ENCODE measurements around the gene MARS2. TPM values are rescaled to one million over a fixed set of nuclear protein-coding genes. Genes with fewer than 3 reads are reported as not detected.

Gene MARS2
- total and polyA plus RNA-seq, 2 donors (not counting 1 experiment from before 2014, with no cell fraction given), result 5.1 to 10.5 TPM

DNA sequence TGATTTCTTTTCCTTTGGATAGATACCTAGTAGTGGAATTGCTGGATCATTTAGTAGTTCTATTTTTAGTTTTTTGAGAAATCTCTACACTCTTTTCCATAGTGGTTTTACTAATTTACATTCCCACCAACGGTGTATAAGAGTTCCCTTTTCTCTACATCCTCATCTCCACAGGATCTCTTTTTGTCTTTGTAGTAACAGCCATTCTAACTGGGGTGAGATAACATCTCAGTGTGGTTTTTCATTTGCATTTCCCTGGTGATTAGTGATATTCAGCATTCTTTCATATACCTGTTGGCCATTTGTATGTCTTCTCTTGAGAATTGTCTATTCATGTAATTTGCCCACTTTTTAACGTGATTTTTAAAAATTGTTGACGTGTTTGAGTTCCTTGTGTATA, 43.5 kb upstream of the MARS2 start:
- no peak for TF ChIP-seq EZH2 (IDR thresholded peaks at IDR 0.05; ENCODE audit: borderline replicate concordance, insufficient read depth, low read depth, low read length, poor library complexity, severe bottlenecking)
- TF ChIP-seq, protein P1, sequence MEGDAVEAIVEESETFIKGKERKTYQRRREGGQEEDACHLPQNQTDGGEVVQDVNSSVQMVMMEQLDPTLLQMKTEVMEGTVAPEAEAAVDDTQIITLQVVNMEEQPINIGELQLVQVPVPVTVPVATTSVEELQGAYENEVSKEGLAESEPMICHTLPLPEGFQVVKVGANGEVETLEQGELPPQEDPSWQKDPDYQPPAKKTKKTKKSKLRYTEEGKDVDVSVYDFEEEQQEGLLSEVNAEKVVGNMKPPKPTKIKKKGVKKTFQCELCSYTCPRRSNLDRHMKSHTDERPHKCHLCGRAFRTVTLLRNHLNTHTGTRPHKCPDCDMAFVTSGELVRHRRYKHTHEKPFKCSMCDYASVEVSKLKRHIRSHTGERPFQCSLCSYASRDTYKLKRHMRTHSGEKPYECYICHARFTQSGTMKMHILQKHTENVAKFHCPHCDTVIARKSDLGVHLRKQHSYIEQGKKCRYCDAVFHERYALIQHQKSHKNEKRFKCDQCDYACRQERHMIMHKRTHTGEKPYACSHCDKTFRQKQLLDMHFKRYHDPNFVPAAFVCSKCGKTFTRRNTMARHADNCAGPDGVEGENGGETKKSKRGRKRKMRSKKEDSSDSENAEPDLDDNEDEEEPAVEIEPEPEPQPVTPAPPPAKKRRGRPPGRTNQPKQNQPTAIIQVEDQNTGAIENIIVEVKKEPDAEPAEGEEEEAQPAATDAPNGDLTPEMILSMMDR (IDR thresholded peaks at IDR 0.05), result no peak
- Histone ChIP-seq H3K27me3 (replicated peaks in 1 of 4; ENCODE audit: control extremely low read depth in 1 of 4, control insufficient read depth in 3 of 4, insufficient read depth in 4 of 4, low read length in 3 of 4) (no peaks in the 10 kb centered on the region), H3K9me3 (ENCODE audit: control extremely low read depth in 1 of 3, control insufficient read depth in 2 of 3, insufficient read depth in 1 of 3, low read length in 2 of 3) (peaks cover under 1 to 7% (median 5%) of the 10 kb centered on the region in 3 donors), H2AFZ (ENCODE audit: insufficient read depth, low read depth, low read length, poor library complexity, severe bottlenecking) (no peak overlapping the region), H3K4me3 (ENCODE audit: control extremely low read depth in 1 of 5, extremely low read depth in 1 of 5, insufficient read depth in 1 of 5, low read depth in 2 of 5, low read length in 4 of 5) (no peak overlapping the region), H3K4me1 (ENCODE audit: control insufficient read depth in 2 of 2, insufficient read depth in 2 of 2, low read length in 2 of 2) (no peaks in the 10 kb centered on the region), H3K79me2 (ENCODE audit: control insufficient read depth, insufficient read depth, low read length) (no peaks in the 10 kb centered on the region), H3K36me3 (replicated peaks in 1 of 2; ENCODE audit: control extremely low read depth in 1 of 2, control insufficient read depth in 1 of 2, extremely low read depth in 1 of 2, insufficient read depth in 2 of 2, low read length in 1 of 2) (no peaks in the 10 kb centered on the region), H3K27ac (ENCODE audit: low read length in 2 of 2) (no peak overlapping the region), H3K9ac (ENCODE audit: low read length) (no peak overlapping the region), H3K4me2 (replicated peaks; ENCODE audit: low read depth, low read length, poor library complexity, severe bottlenecking) (no peak overlapping the region), H4K20me1 (ENCODE audit: control insufficient read depth, insufficient read depth, low read length, poor library complexity, severe bottlenecking) (no peaks in the 10 kb centered on the region)
- H3K4me3 Mint-ChIP-seq, result no peak overlapping the region
- no peak for ATAC-seq (ENCODE audit: low read depth)
- H3K4me1 Mint-ChIP-seq, result no peaks in the 10 kb centered on the region
- intact Hi-C loops (cut with micrococcal nuclease), result no loop called here
- peaks cover 8% of the 10 kb centered on the region for H3K9me3 Mint-ChIP-seq (ENCODE audit: insufficient read depth)
- no peak overlapping the region for H3K27ac Mint-ChIP-seq
- H3K27me3 Mint-ChIP-seq, result no peaks in the 10 kb centered on the region
- ChIA-PET POLR2A (no interaction called here), CTCF (no interaction called here)
- DNase-seq, result no peak
- no CpG with 5 or more reads among the region's 3 CpGs for WGBS (ENCODE audit: insufficient coverage)

DNA sequence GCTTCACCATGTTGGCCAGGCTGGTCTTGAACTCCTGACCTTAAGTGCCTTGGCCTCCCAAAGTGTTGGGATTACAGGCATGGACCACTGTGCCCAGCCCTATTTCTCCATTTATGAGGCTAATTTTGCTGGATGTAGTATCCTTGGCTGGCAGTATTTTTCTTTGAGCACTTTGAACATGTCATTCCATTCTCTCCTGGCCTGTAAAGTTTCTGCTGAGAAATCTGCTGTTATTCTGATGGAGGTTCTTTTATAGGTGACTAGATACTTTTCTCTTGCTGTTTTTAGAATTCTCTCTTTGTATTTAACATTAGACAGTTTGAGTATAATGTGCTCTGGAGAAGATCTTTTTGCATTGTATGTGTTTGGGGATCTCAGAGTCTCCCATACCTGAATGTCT, 38.9 kb upstream of the MARS2 start:
- Histone ChIP-seq H3K4me1 (ENCODE audit: control insufficient read depth in 2 of 2, insufficient read depth in 2 of 2, low read length in 2 of 2) (no peaks in the 10 kb centered on the region), H4K20me1 (ENCODE audit: control insufficient read depth, insufficient read depth, low read length, poor library complexity, severe bottlenecking) (no peaks in the 10 kb centered on the region), H3K27me3 (replicated peaks in 1 of 4; ENCODE audit: control extremely low read depth in 1 of 4, control insufficient read depth in 3 of 4, insufficient read depth in 4 of 4, low read length in 3 of 4) (peaks cover 0 to 5% (median under 1%) of the 10 kb centered on the region in 4 experiments), H3K9ac (ENCODE audit: low read length) (no peak overlapping the region), H2AFZ (ENCODE audit: insufficient read depth, low read depth, low read length, poor library complexity, severe bottlenecking) (no peak overlapping the region), H3K4me2 (replicated peaks; ENCODE audit: low read depth, low read length, poor library complexity, severe bottlenecking) (no peak overlapping the region), H3K9me3 (ENCODE audit: control extremely low read depth in 1 of 3, control insufficient read depth in 2 of 3, insufficient read depth in 1 of 3, low read length in 2 of 3) (peaks cover 1 to 22% (median 7%) of the 10 kb centered on the region in 3 donors), H3K79me2 (ENCODE audit: control insufficient read depth, insufficient read depth, low read length) (no peaks in the 10 kb centered on the region), H3K36me3 (replicated peaks in 1 of 2; ENCODE audit: control extremely low read depth in 1 of 2, control insufficient read depth in 1 of 2, extremely low read depth in 1 of 2, insufficient read depth in 2 of 2, low read length in 1 of 2) (no peaks in the 10 kb centered on the region), H3K27ac (ENCODE audit: low read length in 2 of 2) (no peak overlapping the region), H3K4me3 (ENCODE audit: control extremely low read depth in 1 of 5, extremely low read depth in 1 of 5, insufficient read depth in 1 of 5, low read depth in 2 of 5, low read length in 4 of 5) (no peak overlapping the region)
- POLR2A ChIA-PET, result no interaction called here
- Mint-ChIP-seq H3K4me1 (no peaks in the 10 kb centered on the region), H3K27me3 (peaks cover 11% of the 10 kb centered on the region), H3K4me3 (no peak overlapping the region), H3K27ac (no peak overlapping the region), H3K9me3 (ENCODE audit: insufficient read depth) (peaks cover 9% of the 10 kb centered on the region)
- CTCF ChIA-PET, result no interaction called here
- DNase-seq, result no peak
- intact Hi-C loops (cut with micrococcal nuclease), result no loop called here
- no peak for TF ChIP-seq EZH2 (IDR thresholded peaks at IDR 0.05; ENCODE audit: borderline replicate concordance, insufficient read depth, low read depth, low read length, poor library complexity, severe bottlenecking)
- TF ChIP-seq, protein P1 (IDR thresholded peaks at IDR 0.05), result no peak
- no peak for ATAC-seq (ENCODE audit: low read depth)
